NCI-H526 (cell line): ENCODE measurements around the gene PDSS2.

Source experiments
- DNase-seq, 2 experiments: peaks; one replicate each; lab custom pipeline; 2025; lab: John Stamatoyannopoulos, UW

PDSS2 gene

DNA sequence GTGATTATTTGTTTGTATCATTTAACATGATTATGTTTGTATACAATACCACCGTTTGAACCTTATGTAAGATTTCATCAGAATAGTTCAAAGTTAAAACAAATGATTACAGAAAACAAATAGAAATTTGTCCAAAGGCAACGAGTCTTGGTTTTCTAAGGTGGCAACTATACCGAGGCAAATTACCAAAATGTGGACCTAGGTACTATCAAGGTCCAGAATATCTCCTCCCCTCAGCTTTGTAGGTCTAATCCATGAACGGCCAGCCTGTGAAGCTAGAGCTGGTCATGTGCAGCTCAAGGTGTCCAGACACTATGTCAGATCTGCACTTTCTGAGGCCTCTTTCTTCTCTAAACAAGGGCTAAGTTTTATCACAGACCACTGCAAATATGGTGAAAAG lies 192.4 kb downstream of the PDSS2 start:
- no peak for DNase-seq

DNA sequence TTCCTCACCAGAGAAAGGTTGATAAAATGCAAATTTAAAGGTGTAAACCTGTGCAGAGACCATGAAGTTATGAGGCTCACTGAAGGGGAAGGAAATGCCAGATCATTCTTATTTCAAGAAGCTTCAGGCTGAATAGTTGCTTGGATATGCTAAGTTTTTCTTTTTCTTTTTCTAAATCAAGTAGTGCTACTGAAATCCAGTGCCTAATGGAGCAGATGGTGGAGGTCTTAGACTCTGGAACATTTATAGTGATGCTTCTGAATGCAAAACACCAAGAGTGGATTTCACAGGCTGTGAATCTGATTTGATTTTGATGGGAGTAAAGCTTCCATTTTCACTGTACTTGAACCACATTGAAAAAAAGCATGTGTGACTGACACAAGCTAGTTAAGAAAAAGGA lies 192.8 kb downstream of the PDSS2 start:
- DNase-seq: peak; percentile 15 to 19

DNA sequence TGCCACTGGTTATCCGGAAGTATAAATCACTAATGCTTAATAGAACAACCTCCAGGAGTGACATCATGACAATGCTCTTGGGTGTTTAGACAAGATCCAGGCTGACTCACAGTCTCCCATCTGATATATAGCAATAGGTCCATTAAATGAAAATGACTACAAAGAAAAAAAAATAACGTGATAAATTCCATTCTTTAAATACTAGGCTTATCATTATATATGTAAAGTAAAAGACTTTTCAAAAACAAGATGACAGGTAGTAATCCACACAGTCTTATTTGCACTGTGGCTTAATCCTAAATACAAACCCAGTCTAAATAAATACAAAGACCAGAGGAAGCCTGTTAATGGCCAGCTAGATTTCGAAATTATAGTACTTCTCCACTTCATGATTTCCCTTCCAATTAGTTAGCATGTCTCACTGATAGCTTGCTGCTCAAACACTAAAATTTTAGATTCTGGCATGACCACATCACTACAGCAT lies 195.0 kb downstream of the PDSS2 start:
- DNase-seq: no peak

DNA sequence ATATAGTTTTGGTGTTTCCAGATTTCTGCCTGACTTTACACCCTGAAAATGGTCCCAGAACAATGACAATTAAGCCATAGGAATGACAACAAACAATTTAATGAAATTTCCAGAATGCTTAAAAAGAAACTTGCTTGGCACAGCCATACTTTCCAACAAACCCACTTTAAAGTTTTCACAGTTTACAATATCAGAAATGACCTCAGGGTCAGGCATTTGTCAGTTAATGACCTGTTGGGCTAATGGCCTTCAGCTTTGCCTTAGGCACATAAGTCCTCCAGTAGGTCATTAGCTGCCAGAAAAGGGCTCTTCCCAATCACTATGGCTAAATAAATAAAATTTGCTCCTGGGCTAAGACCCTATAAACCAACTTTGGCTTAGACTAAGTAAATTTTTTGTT lies 199.4 kb downstream of the PDSS2 start:
- DNase-seq: no peak

DNA sequence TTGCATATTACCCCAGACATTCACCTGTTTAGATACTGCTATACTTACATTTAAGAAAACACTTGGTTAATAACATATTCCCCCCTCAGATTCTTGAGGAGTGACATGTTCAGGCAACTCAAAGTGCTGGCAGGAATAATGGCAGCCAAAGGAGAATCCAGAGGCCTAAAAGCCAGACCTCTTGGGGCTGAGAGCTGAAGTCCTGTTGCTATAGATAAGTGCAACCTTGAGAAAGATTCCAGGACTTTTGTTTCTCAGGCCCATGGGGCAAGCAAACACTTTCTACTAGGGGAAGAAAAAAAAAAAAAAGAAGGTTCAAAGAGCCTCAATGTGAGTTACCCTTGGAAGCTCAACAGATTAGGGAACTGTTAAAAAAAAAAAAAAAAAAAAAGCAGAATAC lies 211.2 kb downstream of the PDSS2 start:
- DNase-seq: no peak

DNA sequence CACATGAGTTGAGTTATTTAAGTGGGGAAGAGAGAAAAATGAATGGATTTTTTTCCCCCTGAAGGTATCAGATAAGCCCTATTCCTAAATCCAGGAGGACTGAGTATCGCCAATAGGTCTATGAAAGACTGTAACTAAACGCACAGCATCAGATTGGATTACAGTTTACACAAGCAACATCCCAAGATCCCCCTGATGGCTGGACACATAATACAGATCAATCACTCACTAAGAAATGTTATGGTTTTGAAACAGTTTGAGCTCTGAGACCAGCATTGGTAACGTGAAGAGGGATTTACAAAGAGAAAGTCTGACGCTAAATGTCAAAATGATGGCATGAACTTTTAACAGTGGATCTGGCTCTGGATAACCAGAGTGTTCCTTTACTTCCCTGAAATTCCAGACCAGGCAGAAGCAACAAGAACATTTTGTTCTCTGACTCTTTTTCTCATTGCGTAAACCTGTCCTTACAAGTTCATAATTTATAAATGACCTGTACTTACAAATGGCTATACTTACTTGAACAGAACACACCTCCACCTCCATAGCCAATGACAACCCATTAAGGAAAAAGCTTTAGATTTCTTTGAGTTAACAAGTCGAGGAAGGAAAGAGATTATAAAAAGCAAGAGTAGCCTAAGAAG lies 212.3 kb downstream of the PDSS2 start:
- DNase-seq: no peak

DNA sequence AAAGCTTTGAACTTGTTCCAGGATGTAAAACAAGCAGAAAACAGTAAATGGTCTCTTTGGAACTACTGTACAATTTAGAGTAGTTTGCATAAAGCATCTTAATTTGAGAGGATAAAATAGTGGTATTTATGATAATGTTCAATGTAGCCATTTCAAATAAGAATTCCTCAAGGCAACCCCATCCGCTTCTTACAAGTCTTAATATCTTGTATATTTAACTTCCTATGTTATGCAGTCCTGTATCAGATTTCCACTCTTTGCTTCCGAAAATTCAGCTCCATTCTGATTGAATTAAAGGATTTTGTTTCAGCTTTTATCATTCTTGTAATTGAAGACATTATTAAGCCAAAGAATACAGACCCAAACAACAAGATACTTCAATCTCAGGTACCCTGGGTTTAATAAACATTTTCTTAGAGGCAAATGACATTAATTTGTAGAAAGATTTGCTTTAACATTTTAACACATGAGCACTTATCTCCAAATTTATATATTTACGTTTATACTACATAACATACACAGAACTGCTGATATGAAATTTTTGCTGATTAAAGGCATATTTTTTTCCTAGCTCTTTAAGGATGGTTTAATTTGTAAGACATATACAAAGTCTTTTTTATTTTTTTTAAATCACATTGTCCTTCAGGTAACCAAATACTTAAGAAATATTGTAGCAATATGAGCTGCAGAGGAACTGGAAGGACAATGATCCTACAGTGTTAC lies 213.0 kb downstream of the PDSS2 start:
- DNase-seq: no peak

DNA sequence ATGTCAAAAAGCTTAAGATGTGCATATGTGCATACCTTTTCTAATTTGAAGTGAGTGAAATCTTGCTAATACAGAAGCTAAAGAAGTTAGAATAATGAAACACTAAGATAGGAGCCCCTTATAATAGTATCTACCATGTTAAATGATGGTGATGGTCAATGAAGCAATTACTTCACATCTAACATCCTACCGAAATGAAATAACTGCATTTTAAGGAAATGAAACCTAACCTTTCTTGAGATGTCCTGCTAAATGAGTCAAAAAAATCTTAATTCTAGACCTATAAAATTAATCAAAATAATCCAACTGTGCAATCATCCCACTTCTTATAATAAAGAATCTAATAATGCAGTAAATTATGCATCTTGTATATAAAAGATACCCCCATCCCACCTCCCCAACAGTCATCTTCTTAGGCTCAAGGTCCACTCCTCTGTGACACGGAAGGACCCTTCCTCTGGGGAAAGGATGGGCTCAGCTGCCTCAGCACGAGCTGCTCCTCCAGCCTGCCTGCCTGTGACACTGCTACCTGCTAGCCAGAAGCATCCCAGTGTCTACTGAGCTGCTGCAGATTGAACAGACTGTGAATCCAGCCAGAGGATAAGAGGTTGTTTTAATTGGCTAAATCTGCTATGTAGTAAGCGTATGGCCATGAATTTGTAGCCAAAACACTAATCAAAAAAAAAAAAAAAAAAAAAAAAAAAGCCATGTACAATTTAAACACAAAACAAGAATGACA lies 214.5 kb downstream of the PDSS2 start:
- DNase-seq: no peak

DNA sequence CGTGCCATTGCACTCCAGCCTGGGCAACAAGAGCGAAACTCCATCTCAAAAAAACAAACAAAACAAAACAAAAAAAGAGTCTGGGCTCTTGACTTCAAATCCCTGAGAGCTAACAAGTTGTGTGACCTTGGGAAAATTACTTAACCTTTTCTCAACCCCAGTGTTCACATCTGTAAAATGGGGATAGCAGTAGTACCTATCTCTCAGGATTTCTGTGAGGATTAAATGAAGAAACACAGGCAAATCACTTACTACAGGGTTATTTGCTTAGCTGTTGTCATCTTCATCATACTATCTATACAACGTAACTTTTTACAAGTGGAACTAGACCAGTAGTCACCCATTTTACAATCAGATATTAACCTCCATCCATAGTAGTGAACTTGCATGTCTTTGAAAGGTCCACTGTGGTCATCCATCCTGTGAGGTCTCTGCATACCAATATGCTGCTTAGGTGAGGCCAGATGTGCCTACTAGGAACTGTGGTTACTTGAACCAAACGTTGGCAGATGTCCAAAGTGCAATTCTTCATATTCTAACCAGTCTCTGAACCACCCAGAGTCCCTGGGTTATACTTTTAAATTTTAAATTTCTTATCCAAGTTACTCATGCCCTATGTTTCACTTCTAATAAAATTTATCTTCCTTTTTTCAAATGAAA lies 215.2 kb downstream of the PDSS2 start:
- DNase-seq: no peak

DNA sequence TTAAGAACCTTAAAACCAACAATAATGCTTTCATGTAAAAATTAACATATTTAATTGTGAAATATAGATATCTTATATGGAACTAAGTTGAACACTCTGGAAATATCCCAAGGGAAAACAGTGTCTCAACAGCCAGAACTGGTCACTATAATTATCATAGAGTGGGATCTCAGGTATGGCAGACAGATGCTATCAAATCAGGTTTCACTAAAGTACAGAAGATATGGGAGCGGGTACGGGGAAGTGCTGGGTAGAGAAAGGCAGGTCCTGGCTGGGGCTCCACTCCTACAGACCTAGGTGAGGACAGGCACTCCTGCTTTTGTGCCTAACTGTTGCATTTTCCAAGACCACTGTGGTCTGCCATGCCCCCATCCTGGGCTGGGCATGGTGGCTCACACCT lies 215.9 kb downstream of the PDSS2 start:
- DNase-seq: no peak

DNA sequence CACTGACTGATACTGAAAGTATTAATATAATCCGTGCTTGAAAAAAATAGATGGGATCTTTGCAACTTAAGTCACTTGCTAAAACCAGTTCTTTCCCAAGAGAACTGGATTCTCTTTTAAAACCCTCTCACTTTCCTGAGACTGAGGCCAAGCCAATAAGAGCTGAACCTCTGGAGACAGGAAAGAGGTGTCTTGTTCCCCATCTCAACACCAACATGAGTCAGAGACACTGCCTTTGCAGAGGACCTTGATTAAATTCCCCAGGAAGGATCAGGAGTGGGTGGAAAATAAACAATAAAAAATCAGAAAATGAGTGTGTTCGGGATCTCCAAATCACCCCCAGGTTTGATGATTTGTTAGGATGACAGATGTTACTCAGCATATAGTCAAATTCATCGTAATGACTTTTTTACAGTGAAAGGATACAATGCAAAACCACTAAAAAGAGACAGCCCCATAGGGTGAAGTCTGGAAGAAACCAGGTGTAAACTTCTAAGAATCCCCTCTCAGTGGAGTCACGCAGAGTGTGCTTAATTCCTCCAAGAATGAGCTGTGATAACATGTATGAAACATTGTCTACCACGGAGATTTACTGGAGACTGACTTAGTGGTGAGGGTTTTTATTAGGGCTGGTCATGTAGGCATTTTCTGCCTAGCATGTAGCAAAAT lies 221.2 kb downstream of the PDSS2 start:
- peak; percentile 39 to 42 for DNase-seq

DNA sequence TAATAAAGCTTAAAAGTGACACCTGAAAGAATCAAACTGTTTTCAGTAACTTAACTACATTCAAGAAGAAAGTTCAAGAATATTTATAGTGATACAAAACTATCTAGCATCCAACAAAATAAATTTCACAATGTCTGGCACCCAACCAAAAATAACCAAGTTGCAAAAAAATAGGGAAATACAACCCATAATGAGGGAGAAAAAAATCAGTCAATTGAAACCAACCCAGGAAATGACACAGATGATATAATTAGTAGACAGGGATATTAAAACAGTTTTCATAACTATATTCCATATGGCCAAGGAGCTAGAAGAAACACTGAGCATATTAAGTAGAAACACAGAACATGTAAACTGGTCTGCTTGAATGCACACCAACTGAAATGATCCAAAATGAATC lies 223.9 kb downstream of the PDSS2 start:
- no peak for DNase-seq

DNA sequence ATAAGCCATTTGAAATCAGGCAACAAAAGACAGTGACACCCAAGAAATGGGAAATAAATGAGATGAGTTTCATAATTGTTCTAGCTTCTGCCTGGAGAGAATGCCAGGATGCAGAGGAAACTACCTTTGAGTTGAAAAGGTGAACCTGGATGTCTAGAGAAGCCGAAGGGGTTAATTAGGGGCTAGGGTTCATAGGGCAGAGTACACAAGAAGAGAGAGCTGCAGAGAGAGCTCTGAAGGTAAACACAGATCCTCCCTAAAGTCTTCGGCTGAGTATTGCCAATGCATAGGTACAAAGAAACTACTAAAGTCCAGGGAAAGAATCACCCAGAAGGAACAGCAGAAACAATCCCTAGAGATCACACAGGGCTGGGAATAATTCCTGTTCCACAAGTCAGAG lies 224.4 kb downstream of the PDSS2 start:
- DNase-seq: no peak

DNA sequence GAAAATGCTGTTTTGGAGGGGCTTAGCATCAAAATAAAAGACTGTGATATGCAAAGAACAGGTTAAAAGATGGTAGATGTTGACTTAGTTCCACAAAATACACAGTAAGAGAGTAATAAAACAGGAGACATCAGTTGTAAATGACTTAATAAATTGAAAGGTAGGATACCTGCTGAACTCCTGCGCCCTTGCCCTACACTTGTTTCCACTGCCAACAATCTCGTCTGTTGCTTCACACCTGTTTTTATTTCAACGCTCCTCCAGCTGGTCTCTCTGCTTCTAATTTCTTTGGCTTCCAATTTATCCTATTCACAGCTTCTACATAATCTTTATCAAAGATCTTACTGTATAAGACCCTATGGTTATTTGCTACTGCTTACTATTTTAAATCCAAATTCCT lies 228.1 kb downstream of the PDSS2 start:
- no peak for DNase-seq

DNA sequence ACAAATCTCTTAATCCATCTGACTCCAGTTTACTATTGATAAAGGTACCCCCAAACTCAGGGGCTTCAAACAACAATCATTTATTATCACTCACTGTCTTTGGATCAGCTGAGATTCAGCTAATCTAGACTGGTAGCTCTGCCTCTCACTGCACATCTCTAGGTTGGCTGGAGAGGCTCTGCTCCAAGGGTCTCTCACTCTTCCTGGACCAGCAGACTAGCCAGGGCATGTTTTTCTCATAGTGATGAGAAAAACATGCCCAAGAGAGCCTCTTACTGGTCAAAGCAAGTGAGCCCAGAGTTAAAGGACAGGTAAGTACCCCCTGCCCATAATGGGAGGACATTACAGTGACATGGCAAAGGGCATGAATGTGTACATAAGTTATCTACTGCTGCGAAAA lies 228.9 kb downstream of the PDSS2 start:
- no peak for DNase-seq

DNA sequence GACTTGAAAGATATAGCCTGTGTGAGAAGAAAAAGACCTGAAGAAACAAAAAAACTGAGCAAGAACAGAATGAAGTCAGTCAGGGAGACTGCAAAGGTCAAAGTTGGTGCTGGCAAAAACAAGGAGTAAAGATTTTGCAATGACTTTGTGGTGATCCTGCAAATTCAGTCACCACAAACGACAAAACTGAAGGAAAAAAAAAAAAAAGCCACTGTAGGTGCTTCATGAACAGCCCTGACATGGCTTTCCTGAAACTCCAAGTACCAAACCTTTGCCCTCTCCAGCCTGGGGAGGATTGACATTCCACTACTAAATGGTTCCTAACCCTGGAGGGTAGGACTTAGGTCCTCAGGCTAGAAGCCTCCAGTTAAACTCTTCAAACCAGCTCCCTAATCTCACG lies 229.3 kb downstream of the PDSS2 start:
- DNase-seq: no peak

DNA sequence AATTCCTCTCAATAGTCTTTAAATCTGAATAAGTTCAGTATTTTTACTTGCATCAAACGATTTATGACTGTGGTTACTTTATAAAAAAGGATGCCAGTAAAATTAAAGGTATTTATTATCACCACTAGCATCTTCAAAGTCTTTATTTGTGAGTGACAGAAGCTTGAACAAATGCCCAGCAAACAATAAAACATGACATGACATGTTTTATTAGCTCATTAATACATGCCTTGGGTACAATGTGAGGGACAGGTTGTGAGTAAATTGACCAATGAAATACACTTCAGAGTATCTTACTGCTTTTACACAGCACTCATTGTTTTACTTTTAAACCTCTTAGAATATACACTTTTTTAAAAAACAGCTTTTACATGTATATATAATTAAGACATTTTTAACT lies 230.6 kb downstream of the PDSS2 start:
- DNase-seq: no peak

DNA sequence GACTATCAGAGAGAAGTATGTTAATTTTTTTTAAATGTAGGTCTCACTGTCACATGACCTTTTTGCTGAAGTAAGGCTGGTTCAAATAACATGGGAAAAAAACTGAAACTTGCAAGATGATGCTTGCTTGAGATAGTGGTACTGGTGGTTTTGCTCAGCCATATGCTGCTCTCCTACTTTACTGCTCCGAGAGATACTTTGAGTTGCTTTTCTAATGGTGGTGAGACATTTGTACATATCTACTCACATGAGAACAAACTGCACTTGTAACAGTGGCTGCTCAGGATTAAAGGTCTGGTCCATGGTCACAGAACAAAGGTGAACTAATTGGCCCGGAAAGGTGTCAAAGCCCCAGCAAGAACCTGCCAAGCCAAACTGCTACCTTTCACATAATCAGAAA lies 237.8 kb downstream of the PDSS2 start:
- no peak for DNase-seq

DNA sequence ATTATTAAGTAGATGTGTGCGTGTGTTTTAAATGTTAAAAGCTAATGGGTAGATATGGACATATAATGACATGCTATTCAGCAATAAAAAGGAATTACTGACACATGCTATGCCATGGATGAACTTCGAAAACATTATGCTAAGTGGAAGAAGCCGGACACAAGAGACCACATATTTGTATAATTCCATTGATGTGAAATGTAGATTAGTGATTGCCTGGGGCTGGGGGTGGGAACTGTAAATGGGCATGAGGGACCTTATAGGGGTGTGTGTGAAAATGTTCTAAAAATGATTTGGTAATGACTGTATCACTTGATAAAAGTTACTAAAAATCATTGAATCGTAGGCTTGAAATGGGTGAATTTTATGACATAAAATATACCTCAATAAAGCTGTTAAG lies 239.5 kb downstream of the PDSS2 start:
- peak; percentile 12 to 51 for DNase-seq

DNA sequence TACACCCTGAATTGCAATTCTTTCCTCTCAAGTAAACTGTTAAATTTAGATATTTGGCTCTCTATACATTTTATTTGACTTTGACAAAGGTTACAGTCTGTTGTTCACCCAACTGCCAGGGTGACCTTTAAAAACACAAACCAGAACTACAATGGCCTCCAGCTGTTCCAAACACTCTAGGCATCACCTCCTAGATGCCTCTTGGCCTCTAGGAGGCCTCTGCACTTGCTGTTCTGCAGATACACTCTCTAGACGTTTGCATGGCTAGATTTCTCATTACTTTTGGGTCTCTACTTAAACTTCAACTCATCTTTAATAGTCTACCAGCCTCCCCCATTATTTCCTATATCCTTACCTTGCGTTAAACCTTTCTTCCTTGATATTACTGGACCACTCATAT lies 241.2 kb downstream of the PDSS2 start:
- no peak for DNase-seq

DNA sequence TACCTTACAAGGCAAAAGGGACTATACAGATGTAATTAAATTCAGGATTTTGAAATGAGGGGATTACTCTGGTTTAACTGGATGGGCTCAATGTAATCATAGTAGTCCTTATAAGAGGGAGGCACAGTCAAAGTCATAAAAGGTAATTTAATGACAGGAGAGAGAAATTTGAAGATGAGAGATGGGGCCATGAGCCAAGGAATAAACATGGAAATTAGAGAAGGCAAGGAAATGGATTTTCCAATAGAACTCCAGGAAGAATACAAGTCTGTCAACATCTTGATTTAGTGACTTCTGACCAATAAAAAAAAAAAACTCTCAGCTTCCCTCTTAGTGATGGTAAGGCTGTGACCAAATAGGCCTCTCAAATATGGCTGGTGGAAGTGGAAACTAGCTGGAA lies 242.1 kb downstream of the PDSS2 start:
- no peak for DNase-seq
